Kidney (tissue), 14 donors: ENCODE measurements around the gene IFNL2. TPM values are rescaled to one million over a fixed set of nuclear protein-coding genes. Genes with fewer than 3 reads are reported as not detected.

ENCODE experiments used
- DNase-seq, 5 donors: peaks; one replicate each; pipeline ENCODE4 v3.0.0-alpha.2; 2013 to 2020
- FAIRE-seq: peaks from 2 replicates; lab custom pipeline; 2012; peaks lifted over from hg19 to GRCh38; lab: Jason Lieb, UNC
- H3K27ac ChIP-seq, 2 donors: one replicate each; pipeline ENCODE4 v1.7.0; 2013; ENCODE audit warnings: low read depth in 2 of 2, low read length in 2 of 2, inconsistent platforms in 1 of 2
- H3K27me3 ChIP-seq: one replicate; pipeline ENCODE4 v1.7.1; 2013; ENCODE audit warnings: low read length, inconsistent platforms; ENCODE audit not compliant: control insufficient read depth, insufficient read depth
- H3K36me3 ChIP-seq, 3 donors: one replicate each; pipeline versions ENCODE4 v1.7.0 to v1.7.1; 2013; ENCODE audit warnings: low read length in 3 of 3, control low read depth in 1 of 3, inconsistent platforms in 1 of 3; ENCODE audit not compliant: insufficient read depth in 3 of 3, control insufficient read depth in 2 of 3
- H3K4me1 ChIP-seq, 3 donors: one replicate each; pipeline versions ENCODE4 v1.7.0 to v1.7.1; 2013; ENCODE audit warnings: low read length in 3 of 3, inconsistent platforms in 1 of 3, low read depth in 1 of 3; ENCODE audit not compliant: control insufficient read depth in 2 of 3, insufficient read depth in 2 of 3
- H3K4me3 ChIP-seq, 3 donors: one replicate each; pipeline versions ENCODE4 v1.7.0 to v1.8.1; 2013; ENCODE audit warnings: low read length in 3 of 3, control low read depth in 1 of 3, inconsistent platforms in 1 of 3
- H3K9ac ChIP-seq, 3 donors: one replicate each; pipeline versions ENCODE4 v1.7.0 to v1.7.1; 2013; ENCODE audit warnings: low read length in 3 of 3, control low read depth in 1 of 3, inconsistent platforms in 1 of 3
- H3K9me3 ChIP-seq, 3 donors: one replicate each; pipeline versions ENCODE4 v1.7.0 to v1.7.1; 2013; ENCODE audit warnings: low read length in 3 of 3, control low read depth in 1 of 3, inconsistent platforms in 1 of 3; ENCODE audit not compliant: control insufficient read depth in 2 of 3, insufficient read depth in 1 of 3
- CTCF ChIP-seq: IDR thresholded peaks from 3 replicates; pipeline ENCODE4 v1.5.1; 2012; ENCODE audit warnings: mild to moderate bottlenecking, moderate library complexity, borderline replicate concordance; ENCODE audit not compliant: insufficient read depth; ENCODE audit errors: extremely low read depth
- intact Hi-C: fragments of 100-400 bp; cut with DNase I; formaldehyde crosslinking; loops from one replicate; pipeline ENCODE4 v1.11.1; 2022
- polyA plus RNA-seq: library from polyadenylated mRNA; stranded (reverse); fragments of 350-450 nt; fragmentation: Illumina TruSeq; extraction: RNeasy Lipid Tissue Mini Kit (QIAGEN cat#74804); gene quantifications from one replicate; pipeline ENCODE4 v1.2.3, GENCODE V29; 2014; ENCODE audit warnings: low read depth, low replicate concordance; ENCODE audit not compliant: insufficient read depth
- total RNA-seq: library from RNA; stranded (reverse); fragmentation: NEBNext Ultra II Directional; extraction: Animal tissue kit (Norgen Biotek cat#: 25700); gene quantifications from one replicate; pipeline ENCODE4 v1.2.1, GENCODE V29; 2021
- donor health status: control.
- donor health status: control.
- donor health status: control.
- donor health status: control.
- donor health status: control.
- donor health status: DM: yes; HTN: yes; CAD: no.
- donor health status: Normal renal cell carcinoma (clear cell type).

Gene IFNL2
- total and polyA plus RNA-seq, 2 donors from 2014 or later: not detected

DNA sequence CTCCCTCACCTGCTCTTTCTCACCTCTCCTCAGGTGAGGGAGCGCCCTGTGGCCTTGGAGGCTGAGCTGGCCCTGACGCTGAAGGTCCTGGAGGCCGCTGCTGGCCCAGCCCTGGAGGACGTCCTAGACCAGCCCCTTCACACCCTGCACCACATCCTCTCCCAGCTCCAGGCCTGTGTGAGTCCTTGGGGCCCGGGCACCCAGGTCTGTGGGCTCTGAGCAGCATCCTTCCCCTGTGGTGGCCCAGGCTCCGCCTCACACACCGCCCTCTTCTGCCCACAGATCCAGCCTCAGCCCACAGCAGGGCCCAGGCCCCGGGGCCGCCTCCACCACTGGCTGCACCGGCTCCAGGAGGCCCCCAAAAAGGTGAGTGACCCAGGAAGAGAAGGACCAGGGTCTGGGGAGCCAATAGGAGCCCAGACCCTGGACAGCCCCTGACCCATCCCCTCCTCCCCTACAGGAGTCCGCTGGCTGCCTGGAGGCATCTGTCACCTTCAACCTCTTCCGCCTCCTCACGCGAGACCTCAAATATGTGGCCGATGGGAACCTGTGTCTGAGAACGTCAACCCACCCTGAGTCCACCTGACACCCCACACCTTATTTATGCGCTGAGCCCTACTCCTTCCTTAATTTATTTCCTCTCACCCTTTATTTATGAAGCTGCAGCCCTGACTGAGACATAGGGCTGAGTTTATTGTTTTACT lies 29.9 kb downstream of the IFNL2 start:
- Histone ChIP-seq H3K4me3 (no peak overlapping the region), H3K9me3 (no peaks in the 10 kb centered on the region), H3K9ac (no peak overlapping the region), H3K4me1 (no peaks in the 10 kb centered on the region), H3K36me3 (no peaks in the 10 kb centered on the region), H3K27ac (no peak overlapping the region), H3K27me3 (no peaks in the 10 kb centered on the region)
- DNase-seq: no peak
- FAIRE-seq: no peak
- intact Hi-C loops: no loop called here
- TF ChIP-seq CTCF: no peak

- TF ChIP-seq CTCF: no peak
- H3K27ac ChIP-seq: no peak overlapping the region
- H3K4me1 ChIP-seq: no peaks in the 10 kb centered on the region
- no peaks in the 10 kb centered on the region for H3K36me3 ChIP-seq
- no peak overlapping the region for H3K9ac ChIP-seq
- DNase-seq (no peak), FAIRE-seq (no peak)
- no peak overlapping the region for H3K4me3 ChIP-seq
- no peaks in the 10 kb centered on the region for H3K9me3 ChIP-seq
- H3K27me3 ChIP-seq: peaks cover 4% of the 10 kb centered on the region
- intact Hi-C loops: no loop called here
These were observed 31.2 kb downstream of the IFNL2 start for GRCh38 chr19:39299404-39299803.

- Histone ChIP-seq H3K9me3 (no peaks in the 10 kb centered on the region), H3K27ac (no peak overlapping the region), H3K36me3 (no peaks in the 10 kb centered on the region), H3K4me1 (no peaks in the 10 kb centered on the region), H3K27me3 (peaks cover 8% of the 10 kb centered on the region), H3K9ac (no peak overlapping the region), H3K4me3 (no peak overlapping the region)
- intact Hi-C loops: no loop called here
- TF ChIP-seq CTCF: no peak
- FAIRE-seq: no peak
- no peak for DNase-seq
These were observed 31.6 kb downstream of the IFNL2 start for GRCh38 chr19:39299832-39300231.

DNA sequence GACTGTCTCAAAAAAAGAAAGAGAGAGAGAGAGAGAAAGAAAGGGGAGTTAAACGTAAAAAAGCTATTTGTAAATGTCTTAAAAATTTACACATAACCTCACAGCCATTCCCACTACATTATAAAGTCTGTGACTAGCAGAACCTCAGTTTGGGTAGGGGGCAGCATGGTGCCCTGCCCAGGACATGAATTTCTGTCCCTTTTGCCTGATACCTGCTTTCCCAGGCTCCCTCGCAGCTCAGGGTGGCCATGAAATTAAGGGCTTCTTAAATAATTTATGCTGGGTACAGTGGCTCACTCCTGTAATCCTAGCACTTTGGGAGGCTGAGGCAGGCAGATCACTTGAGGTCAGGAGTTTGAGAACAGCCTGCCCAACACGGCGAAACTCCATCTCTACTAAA lies 32.8 kb downstream of the IFNL2 start:
- H3K4me3 ChIP-seq: no peak overlapping the region
- TF ChIP-seq CTCF: no peak
- peaks cover 18% of the 10 kb centered on the region for H3K27me3 ChIP-seq
- intact Hi-C loops: no loop called here
- no peaks in the 10 kb centered on the region for H3K4me1 ChIP-seq
- no peak overlapping the region for H3K27ac ChIP-seq
- no peaks in the 10 kb centered on the region for H3K9me3 ChIP-seq
- FAIRE-seq (no peak), DNase-seq (no peak)
- no peak overlapping the region for H3K9ac ChIP-seq
- no peaks in the 10 kb centered on the region for H3K36me3 ChIP-seq
